GM19455 (cell line): ENCODE results near the gene NPC1.
"Not testable (repeated sequence)": the region's sequence is repeated elsewhere in the genome, so short reads cannot be mapped to it uniquely, and the experiment has no call there.

Source experiments
- ATAC-seq: cut with Tn5 transposase; IDR thresholded peaks from one replicate; pipeline ENCODE4 v1.9.1; 2021; ENCODE audit not compliant: unreplicated experiment

NPC1 gene

GRCh38 chr18:23577521-23577920, 8.8 kb downstream of the NPC1 start:
- ATAC-seq, result not testable (repeated sequence)

DNA sequence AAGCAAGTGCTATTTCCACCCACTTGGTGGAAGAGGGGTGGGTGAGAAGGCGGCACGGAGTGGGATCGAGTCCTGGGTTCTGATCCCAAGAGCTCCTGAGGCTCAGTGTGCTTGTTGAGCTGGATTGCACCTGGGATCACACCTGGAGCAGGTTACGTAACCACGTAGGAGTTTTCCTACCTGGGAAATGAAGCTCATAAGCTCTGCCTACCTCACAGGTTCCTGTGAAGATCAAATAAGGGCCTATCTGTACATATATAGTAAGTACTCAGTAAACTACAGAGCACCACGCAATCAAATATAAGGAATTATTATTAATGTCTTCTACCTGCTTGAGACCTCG, 11.0 kb downstream of the NPC1 start:
- no peak for ATAC-seq

- no peak for ATAC-seq
Measured at GRCh38 chr18:23574611-23575308, 11.5 kb downstream of the NPC1 start.

- no peak for ATAC-seq
Measured at GRCh38 chr18:23573626-23574431, 12.5 kb downstream of the NPC1 start.

DNA sequence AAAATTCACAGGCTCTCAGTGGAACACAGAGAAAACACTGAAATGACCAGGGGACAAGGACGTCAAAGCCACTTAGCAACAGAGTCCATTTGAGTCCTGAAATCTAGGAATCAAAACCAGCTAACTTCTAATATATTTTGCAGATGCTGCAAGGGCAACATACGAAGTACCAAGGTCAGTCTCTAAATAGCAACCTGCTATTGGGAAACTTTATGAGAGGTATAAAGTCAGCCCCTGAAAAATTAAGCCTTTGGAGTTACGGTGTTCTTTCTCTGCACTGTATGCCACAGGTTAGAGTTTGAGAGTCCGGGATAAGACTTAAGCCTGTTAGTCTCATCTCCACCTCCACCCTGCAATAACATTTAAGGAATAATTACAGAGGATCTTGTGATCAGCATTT, 13.3 kb downstream of the NPC1 start:
- ATAC-seq, result no peak

GRCh38 chr18:23572570-23572969, 13.7 kb downstream of the NPC1 start:
- ATAC-seq, result no peak

GRCh38 chr18:23572012-23572411, 14.3 kb downstream of the NPC1 start:
- no peak for ATAC-seq

DNA sequence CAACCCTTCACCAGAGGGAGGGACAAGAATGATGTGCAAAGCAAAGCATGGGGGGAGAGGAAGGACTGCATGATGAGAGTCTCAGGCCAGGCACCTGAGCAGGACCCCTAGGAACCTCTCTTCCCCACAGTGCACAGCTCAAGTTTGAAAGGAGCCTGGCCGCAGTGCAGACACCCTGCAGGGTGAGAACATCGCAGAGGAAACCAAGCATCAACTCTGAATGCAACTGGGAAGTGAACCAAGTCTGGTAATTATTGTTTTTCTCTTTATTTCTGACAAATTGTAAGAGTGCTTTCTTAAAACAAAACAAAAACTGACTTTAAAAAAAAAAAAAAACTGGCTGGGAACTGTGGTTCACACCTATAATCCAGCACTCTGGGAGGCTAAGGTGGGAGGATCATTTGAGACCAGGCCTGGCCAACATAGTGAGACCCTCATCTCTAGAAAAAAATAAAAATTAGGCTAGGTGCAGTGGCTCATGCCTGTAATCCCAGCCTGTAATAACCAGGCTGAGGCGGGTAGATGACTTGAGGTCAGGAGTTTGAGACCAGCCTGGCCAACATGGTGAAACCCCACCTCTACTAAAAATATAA, 15.3 kb downstream of the NPC1 start:
- ATAC-seq, result no peak

DNA sequence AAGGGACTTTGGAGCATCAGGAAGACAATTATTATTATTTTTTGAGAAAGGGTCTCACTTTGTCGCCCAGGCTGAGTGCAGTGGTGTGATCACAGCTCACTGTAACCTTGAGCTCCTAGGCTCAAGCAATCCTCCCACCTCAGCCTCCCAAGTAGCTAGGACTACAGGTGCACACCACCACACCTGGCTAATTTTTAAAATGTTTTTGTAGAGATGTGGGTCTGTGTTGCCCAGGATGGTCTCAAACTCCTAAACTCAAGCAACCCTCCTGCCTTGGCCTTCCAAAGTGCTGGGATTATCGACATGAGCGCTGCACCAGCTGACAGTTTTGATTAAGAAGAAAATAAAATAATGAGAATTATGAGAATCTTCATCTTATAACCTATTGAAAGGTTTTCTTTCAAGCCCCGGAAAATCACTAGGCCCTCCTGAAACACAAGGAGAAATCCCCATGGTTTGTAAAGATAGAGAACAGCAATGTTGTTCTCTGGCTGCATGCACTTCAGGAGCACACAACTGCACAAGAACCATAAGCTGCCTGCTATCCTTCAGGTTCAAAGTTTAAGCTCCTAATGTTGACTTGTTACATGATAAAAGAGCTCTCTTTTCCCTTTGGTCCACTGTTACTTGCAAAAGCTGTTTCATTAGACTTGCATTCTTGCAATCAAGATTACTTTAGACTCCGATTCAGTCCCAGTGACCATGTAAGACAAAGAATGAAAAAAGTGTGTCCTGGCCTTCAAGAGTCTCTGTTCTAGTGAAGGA, 16.8 kb downstream of the NPC1 start:
- ATAC-seq, result no peak

DNA sequence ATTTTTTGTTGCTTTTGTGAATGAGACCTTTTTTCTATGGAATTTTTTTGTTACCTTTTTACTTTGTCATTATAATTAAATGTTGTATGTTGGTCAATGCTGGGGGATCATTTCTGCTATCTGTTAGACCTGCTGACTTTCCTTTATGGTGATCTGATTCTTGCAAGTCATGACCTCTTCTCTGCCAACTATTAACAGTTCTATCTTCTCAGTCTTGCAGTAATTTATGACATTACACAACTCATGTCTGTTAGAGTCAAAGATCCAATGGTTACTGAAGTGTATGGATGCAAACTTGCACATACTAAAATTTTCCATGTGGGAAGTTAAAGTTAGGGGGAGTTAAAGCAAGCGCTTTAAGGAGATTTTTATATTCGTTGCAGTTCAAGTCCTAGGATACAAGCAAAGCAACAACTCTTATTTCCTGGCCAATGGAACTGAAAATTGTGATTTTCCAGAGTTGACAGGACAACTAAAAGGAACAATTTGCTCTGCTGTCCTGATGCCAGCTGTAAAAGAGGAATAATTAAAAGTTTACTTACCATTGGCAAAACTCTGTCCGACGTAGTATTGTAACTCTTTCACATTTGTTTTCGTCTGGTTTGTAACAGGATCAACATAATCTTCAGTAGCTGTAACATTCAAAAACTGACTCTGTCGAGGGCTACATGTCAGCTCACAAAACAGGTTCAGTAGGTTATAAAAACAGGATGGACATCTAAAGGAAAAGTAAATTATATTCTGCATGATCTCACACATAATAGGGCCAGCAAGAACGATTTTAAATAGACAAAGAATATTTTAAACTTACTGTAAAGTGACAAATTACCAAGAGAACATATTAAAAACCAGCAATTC, 17.8 kb downstream of the NPC1 start:
- ATAC-seq, result no peak

- ATAC-seq, result no peak
Measured at GRCh38 chr18:23567671-23568070, 18.6 kb downstream of the NPC1 start.

DNA sequence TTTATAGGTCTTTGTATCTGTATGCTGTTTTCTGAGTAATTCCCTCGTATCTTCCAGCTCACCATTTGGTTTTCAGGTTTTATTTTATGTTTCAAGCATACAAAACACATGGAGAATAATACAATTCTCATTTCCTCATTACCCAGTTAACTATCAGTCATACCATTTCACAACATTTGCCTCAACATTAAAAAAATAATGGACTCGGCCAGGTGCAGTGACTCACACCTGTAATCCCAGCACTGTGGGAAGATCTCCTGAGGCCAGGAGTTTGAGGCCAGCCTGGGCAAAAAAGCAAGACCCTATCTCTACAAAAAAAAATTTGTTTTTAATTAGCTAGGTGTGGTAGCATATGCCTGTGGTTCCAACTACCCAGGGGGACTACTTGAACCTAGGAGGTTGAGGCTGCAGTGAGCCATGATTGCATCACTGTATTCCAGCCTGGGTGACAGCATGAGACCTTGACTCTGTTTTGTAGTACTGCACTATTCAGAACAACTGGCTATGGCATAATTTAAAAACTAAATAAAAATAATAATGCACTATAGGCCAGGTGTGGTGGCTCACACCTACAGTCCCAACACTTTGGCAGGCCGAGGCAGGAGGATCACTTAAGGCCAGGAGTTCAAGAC, 20.3 kb downstream of the NPC1 start:
- ATAC-seq, result no peak

DNA sequence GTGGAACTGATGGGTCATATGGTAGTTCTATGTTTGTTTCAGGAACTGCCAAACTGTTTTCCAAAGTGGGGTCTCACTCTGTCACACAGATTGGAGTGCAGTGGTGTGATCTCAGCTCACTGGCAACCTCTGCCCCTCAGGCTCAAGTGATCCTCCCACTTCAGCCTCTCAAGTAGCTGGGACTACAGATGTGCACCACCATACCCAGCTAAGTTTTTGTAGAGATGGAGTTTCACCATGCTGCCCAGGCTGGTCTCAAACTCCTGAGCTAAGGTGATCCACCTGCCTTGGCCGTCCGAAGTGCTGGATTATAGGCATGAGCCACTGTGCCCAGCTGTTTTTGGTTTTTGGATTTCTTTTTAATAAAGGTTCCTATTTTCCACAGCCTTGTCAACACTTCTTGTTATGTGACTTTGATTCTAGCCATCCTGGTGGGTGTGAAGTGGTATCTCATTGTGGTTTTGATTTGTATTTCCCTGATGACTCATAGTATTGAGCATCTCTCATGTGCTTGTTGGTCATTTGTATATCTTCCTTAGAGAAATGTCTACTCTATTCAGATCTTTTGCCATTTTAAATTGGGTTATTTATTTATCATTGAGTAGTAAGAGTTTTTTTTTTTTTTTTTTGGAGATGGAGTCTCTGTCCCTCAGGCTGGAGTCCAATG, 22.8 kb downstream of the NPC1 start:
- ATAC-seq, result no peak

- ATAC-seq, result no peak
Measured at GRCh38 chr18:23560186-23560585, 26.1 kb downstream of the NPC1 start.

- not testable (repeated sequence) for ATAC-seq
Measured at GRCh38 chr18:23557511-23557910, 28.8 kb downstream of the NPC1 start.

DNA sequence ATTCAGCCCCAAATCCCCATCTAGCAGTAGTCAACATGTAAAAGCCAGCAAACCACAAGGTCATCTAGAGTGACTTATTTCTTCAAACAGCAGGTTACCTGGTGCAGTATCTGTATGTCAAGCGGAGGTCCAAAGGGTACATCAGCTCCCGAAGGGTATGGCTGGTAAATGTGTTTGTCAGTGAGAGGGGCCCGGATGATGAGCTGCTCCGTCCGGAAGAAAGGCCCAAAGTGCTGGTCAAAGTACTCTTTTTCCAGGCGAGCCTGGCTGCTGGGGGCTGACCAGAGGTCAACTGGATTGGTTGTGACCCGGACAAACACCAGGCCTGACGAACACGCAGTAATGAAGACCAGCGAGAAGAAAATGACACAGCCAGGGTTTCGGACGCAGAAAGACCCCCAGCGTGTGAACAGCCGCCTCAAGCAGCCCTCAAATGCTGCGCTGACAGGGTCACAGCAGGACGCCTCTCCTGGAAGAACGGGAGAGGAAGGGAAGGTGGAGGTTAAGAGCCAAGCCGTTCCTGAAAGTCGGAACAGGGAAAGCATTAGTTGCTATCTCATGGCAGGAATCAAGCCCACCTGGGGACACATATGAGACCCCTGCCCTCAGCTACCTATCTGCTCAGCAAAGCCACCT, 30.0 kb downstream of the NPC1 start:
- ATAC-seq, result no peak

- no peak for ATAC-seq
Measured at GRCh38 chr18:23553887-23554286, 32.4 kb downstream of the NPC1 start.

- ATAC-seq, result no peak
Measured at GRCh38 chr18:23552505-23552904, 33.8 kb downstream of the NPC1 start.

DNA sequence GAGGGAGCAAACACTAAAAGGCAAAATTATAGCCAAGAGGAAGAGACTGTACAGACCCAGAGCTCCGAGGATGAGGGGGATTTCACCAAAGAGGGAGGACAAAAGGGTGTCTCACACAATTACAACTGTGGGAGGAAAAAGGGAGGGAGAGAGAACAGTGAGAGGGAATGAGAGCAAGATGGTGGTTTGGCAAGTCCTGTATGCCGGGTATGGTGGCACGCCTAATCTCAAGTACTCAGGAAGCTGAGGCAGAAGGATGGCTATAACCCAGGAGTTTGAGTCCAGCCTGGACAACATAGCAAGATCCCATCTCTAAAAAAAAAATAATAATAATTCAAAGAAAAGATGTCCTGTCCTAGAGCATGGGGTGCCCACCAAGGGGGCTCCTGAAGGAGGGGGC, 34.3 kb downstream of the NPC1 start:
- ATAC-seq, result no peak
